Measurements from ENCODE around the gene OR51V1.
"Not testable (repeated sequence)": the region's sequence is repeated elsewhere in the genome, so short reads cannot be mapped to it uniquely, and the experiment has no call there.

OR51V1 gene

GRCh38 chr11:5200582-5200981 lies at the start of gene OR51V1:
TSS of gene OR51V1 (minus strand) at chr11:5200682. CDS start at chr11:5200682, 0 bp downstream.
- no peak for DNase-seq (ENCODE audit: low read depth, low spot score)

- DNase-seq (ENCODE audit: low read depth, low spot score): not testable (repeated sequence)
Measured at GRCh38 chr11:5249807-5250396, 49.4 kb upstream of the OR51V1 start, which contains the start of gene HBG1. TSS of gene HBG1 (minus strand) at chr11:5249857. CDS start at chr11:5249804, 53 bp downstream.

GRCh38 chr11:5248498-5248897 lies 48.0 kb upstream of the OR51V1 start:
- not testable (repeated sequence) for DNase-seq (ENCODE audit: low read depth, low spot score)

GRCh38 chr11:5247472-5248192 lies 47.1 kb upstream of the OR51V1 start:
- no peak for DNase-seq (ENCODE audit: low read depth, low spot score)

GRCh38 chr11:5246772-5247471 lies 46.4 kb upstream of the OR51V1 start:
- DNase-seq (ENCODE audit: low read depth, low spot score): no peak

GRCh38 chr11:5245155-5245554 lies 44.7 kb upstream of the OR51V1 start:
- no peak for DNase-seq (ENCODE audit: low read depth, low spot score)

- DNase-seq (ENCODE audit: low read depth, low spot score): no peak
Measured at GRCh38 chr11:5243816-5244180, 43.3 kb upstream of the OR51V1 start.

GRCh38 chr11:5242933-5243815 lies 42.7 kb upstream of the OR51V1 start:
- DNase-seq (ENCODE audit: low read depth, low spot score): no peak

- DNase-seq (ENCODE audit: low read depth, low spot score): no peak
Measured at GRCh38 chr11:5242208-5242607, 41.7 kb upstream of the OR51V1 start.

GRCh38 chr11:5241458-5241857 lies 41.0 kb upstream of the OR51V1 start:
- no peak for DNase-seq (ENCODE audit: low read depth, low spot score)

GRCh38 chr11:5240458-5240857 lies 40.0 kb upstream of the OR51V1 start:
- DNase-seq (ENCODE audit: low read depth, low spot score): no peak

- DNase-seq (ENCODE audit: low read depth, low spot score): no peak
Measured at GRCh38 chr11:5240056-5240455, 39.6 kb upstream of the OR51V1 start.

- DNase-seq (ENCODE audit: low read depth, low spot score): no peak
Measured at GRCh38 chr11:5239046-5239445, 38.6 kb upstream of the OR51V1 start.

- no peak for DNase-seq (ENCODE audit: low read depth, low spot score)
Measured at GRCh38 chr11:5238486-5238885, 38.0 kb upstream of the OR51V1 start.

- DNase-seq (ENCODE audit: low read depth, low spot score): no peak
Measured at GRCh38 chr11:5237420-5237819, 36.9 kb upstream of the OR51V1 start.

- DNase-seq (ENCODE audit: low read depth, low spot score): no peak
Measured at GRCh38 chr11:5235364-5236095, 35.0 kb upstream of the OR51V1 start.

GRCh38 chr11:5234381-5234834 lies 33.9 kb upstream of the OR51V1 start, which contains the start of gene HBD:
TSS of gene HBD (minus strand) at chr11:5234483. CDS start at chr11:5234433, 50 bp downstream.
- no peak for DNase-seq (ENCODE audit: low read depth, low spot score)

GRCh38 chr11:5233307-5233706 lies 32.8 kb upstream of the OR51V1 start:
- no peak for DNase-seq (ENCODE audit: low read depth, low spot score)

- no peak for DNase-seq (ENCODE audit: low read depth, low spot score)
Measured at GRCh38 chr11:5232821-5233220, 32.3 kb upstream of the OR51V1 start.

- DNase-seq (ENCODE audit: low read depth, low spot score): no peak
Measured at GRCh38 chr11:5232176-5232575, 31.7 kb upstream of the OR51V1 start.

GRCh38 chr11:5231111-5231510 lies 30.6 kb upstream of the OR51V1 start:
- DNase-seq (ENCODE audit: low read depth, low spot score): no peak
